Endothelial cell of umbilical vein (primary cell): ENCODE measurements around the gene CXXC4. TPM values are rescaled to one million over a fixed set of nuclear protein-coding genes. Genes with fewer than 3 reads are reported as not detected.

Experiments
- BruUV-seq: library from RNA; stranded (reverse); fragments of 400-500 nt; replicated peaks from 2 replicates; lab custom pipeline; 2021; lab: Mats Ljungman, UMichigan
- CTCF ChIA-PET: fragments of 300-600, 350-600 bp; sonication (Branson Sonifier 250); formaldehyde crosslinking; loops from one replicate; lab custom pipeline; 2021; ENCODE audit warnings: antibody characterized with exemption, inconsistent platforms; lab: Charles Lee
- POLR2A ChIA-PET: fragments of 300-600, 350-600 bp; sonication (Branson Sonifier 250); formaldehyde crosslinking; loops from one replicate; lab custom pipeline; 2021; ENCODE audit warnings: antibody characterized with exemption, inconsistent platforms; lab: Charles Lee
- DNase-seq: peaks from one replicate; pipeline ENCODE4 v3.0.0-alpha.2; 2011; ENCODE audit warnings: low read depth, low spot score
- FAIRE-seq: peaks from 2 replicates; lab custom pipeline; 2011; peaks lifted over from hg19 to GRCh38; lab: Jason Lieb, UNC
- H2AFZ ChIP-seq: 2 replicates; pipeline ENCODE4 v1.6.0; 2012; ENCODE audit warnings: low read depth, low read length, control low read depth, inconsistent platforms
- H3K27ac ChIP-seq: 2 replicates; pipeline ENCODE4 v1.5.1; 2011; ENCODE audit warnings: low read depth, mild to moderate bottlenecking, control low read depth, low read length, moderate library complexity; ENCODE audit not compliant: insufficient read depth
- H3K27me3 ChIP-seq, 2 experiments: 2 replicates each; pipeline versions ENCODE4 v1.6.0 to v1.6.1; 2011; ENCODE audit warnings: low read length in 2 of 2, mixed read lengths in 1 of 2; ENCODE audit not compliant: control insufficient read depth in 2 of 2, insufficient read depth in 2 of 2
- H3K36me3 ChIP-seq, 2 experiments: 2 replicates in 1 of 2; 3 replicates in 1 of 2; pipeline ENCODE4 v1.5.1; 2011; ENCODE audit warnings: low read length in 2 of 2, mild to moderate bottlenecking in 1 of 2, moderate library complexity in 1 of 2; ENCODE audit not compliant: control insufficient read depth in 2 of 2, insufficient read depth in 2 of 2; ENCODE audit errors: extremely low read depth in 1 of 2
- H3K4me1 ChIP-seq: 3 replicates; pipeline ENCODE4 v1.5.1; 2011; ENCODE audit warnings: mild to moderate bottlenecking, low read length; ENCODE audit not compliant: control insufficient read depth, insufficient read depth; ENCODE audit errors: extremely low read depth
- H3K4me2 ChIP-seq: 2 replicates; pipeline ENCODE4 v1.6.1; 2011; ENCODE audit warnings: low read length, control low read depth, mixed read lengths; ENCODE audit not compliant: insufficient read depth
- H3K4me3 ChIP-seq, 3 experiments: fragments of 200-600 bp in 1 of 3; sonication (generic), shearing (Covaris generic) in 1 of 3; replicated peaks in 1 of 3; 2 replicates each; pipeline ENCODE4 v1.5.1; 2011 to 2016; ENCODE audit warnings: control low read depth in 3 of 3, low read length in 3 of 3, mild to moderate bottlenecking in 2 of 3, inconsistent platforms in 1 of 3, low read depth in 1 of 3, moderate library complexity in 1 of 3; ENCODE audit not compliant: insufficient read depth in 1 of 3
- H3K79me2 ChIP-seq: 2 replicates; pipeline ENCODE4 v1.6.0; 2012; ENCODE audit warnings: low read length, inconsistent platforms; ENCODE audit not compliant: control insufficient read depth, insufficient read depth
- H3K9ac ChIP-seq: replicated peaks from 2 replicates; pipeline ENCODE3; 2011; ENCODE audit warnings: low read length, control low read depth; ENCODE audit not compliant: insufficient read depth; ENCODE audit errors: extremely low read depth
- H3K9me1 ChIP-seq: replicated peaks from 3 replicates; pipeline ENCODE4 v1.6.0; 2011; ENCODE audit warnings: mild to moderate bottlenecking, low read length; ENCODE audit not compliant: control insufficient read depth, insufficient read depth; ENCODE audit errors: extremely low read depth
- H3K9me3 ChIP-seq: replicated peaks from 2 replicates; pipeline ENCODE4 v1.5.1; 2012; ENCODE audit warnings: low read length, inconsistent platforms; ENCODE audit not compliant: control insufficient read depth, insufficient read depth
- H4K20me1 ChIP-seq: replicated peaks from 2 replicates; pipeline ENCODE3; 2011; ENCODE audit warnings: mild to moderate bottlenecking, low read length; ENCODE audit not compliant: control insufficient read depth, insufficient read depth; ENCODE audit errors: extremely low read depth
- EZH2 ChIP-seq: IDR thresholded peaks from 2 replicates; pipeline ENCODE4 v1.6.1; 2012; ENCODE audit warnings: borderline replicate concordance, low read depth, mild to moderate bottlenecking, moderate library complexity, low read length, inconsistent platforms; ENCODE audit not compliant: severe bottlenecking
- FOS ChIP-seq: IDR thresholded peaks from 2 replicates; pipeline ENCODE4 v1.6.1; 2011; ENCODE audit warnings: mild to moderate bottlenecking, low read length, moderate library complexity, borderline replicate concordance; ENCODE audit not compliant: insufficient read depth
- GATA2 ChIP-seq: IDR thresholded peaks from 2 replicates; pipeline ENCODE4 v1.7.0; 2011; ENCODE audit warnings: low read depth, mild to moderate bottlenecking, moderate library complexity, mixed read lengths, low read length; ENCODE audit not compliant: insufficient read length, insufficient read depth
- JUN ChIP-seq: IDR thresholded peaks from 2 replicates; pipeline ENCODE4 v1.6.1; 2011; ENCODE audit warnings: borderline replicate concordance, low read depth; ENCODE audit not compliant: insufficient read length, insufficient read depth
- MYC ChIP-seq: IDR thresholded peaks from one replicate; pipeline ENCODE4 v1.6.1; 2011; ENCODE audit warnings: mild to moderate bottlenecking, low read depth, low read length
- POLR2A ChIP-seq: IDR thresholded peaks from 2 replicates; pipeline ENCODE4 v1.6.1; 2012; ENCODE audit warnings: low read depth, mild to moderate bottlenecking, control low read depth, low read length
- dilution Hi-C: fragments of 300-500 bp; cut with MboI; formaldehyde crosslinking; loops from one replicate; pipeline ENCODE4 v1.15.0; 2019; ENCODE audit warnings: low sequenced_read_pairs; ENCODE audit not compliant: extremely low pct_ligation_motif_present
- intact Hi-C: fragments of 100-400 bp; cut with micrococcal nuclease; formaldehyde crosslinking; loops from one replicate; pipeline ENCODE4 v1.10.0; 2022
- polyA plus RNA-seq, 4 experiments: library from polyadenylated mRNA; depleted of rRNA in 3 of 4; stranded (reverse) in 3 of 4; unstranded in 1 of 4; fragments of >200 nt; gene quantifications; 2 replicates each; pipeline versions ENCODE4 v1.2.1 to v1.2.3, GENCODE V29; 2011 to 2012; ENCODE audit warnings: missing spikeins in 1 of 4
- total RNA-seq: library from RNA; stranded (reverse); gene quantifications from 2 replicates; pipeline ENCODE4 v1.2.3, GENCODE V29; 2021
- TF ChIP-seq, protein P1 (sequence below): IDR thresholded peaks from 2 replicates; pipeline ENCODE4 v1.6.1; 2011; ENCODE audit not compliant: insufficient read depth, insufficient read length
- TF ChIP-seq, protein P2 (sequence below), 2 donors: IDR thresholded peaks; 1 replicate in 1 of 2; 2 replicates in 1 of 2; pipeline ENCODE4 v1.5.1; 2011; ENCODE audit warnings: low read length in 2 of 2, mild to moderate bottlenecking in 2 of 2, moderate library complexity in 2 of 2, control low read depth in 1 of 2, inconsistent platforms in 1 of 2, low read depth in 1 of 2; ENCODE audit not compliant: insufficient read depth in 1 of 2; ENCODE audit errors: extremely low read depth in 1 of 2

The CXXC4 gene
- total and polyA plus RNA-seq, 2 donors (not counting 3 experiments of a cell fraction or from before 2014, with no cell fraction given): not detected

DNA sequence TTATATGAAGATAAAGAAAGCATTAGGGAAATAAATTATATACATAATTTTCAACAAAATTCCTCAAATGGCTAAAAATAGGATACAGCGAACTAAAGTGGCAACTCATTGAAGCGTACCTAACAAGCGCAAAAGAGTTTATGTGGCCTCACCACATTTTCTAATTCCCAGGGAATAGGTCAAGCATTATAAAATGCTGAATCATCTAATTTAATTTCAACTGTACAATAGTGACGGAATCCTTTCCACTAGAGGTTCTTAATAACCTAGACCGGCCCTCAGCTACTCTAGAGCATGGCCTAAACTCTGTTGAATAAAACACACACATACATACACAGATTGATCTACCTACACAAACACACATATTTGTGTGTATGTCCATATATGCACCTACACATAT, 29.1 kb downstream of the CXXC4 start:
- H4K20me1 ChIP-seq: no peaks in the 10 kb centered on the region
- BruUV-seq: no TSS peak
- H3K4me3 ChIP-seq: no peak overlapping the region
- no peaks in the 10 kb centered on the region for H3K4me1 ChIP-seq
- no peak overlapping the region for H3K4me2 ChIP-seq
- H3K27me3 ChIP-seq: no peaks in the 10 kb centered on the region
- H3K9me3 ChIP-seq: no peaks in the 10 kb centered on the region
- H3K79me2 ChIP-seq: no peaks in the 10 kb centered on the region
- no peak overlapping the region for H3K9ac ChIP-seq
- no peak overlapping the region for H3K27ac ChIP-seq
- dilution Hi-C loops (no loop called here), intact Hi-C loops (no loop called here)
- FAIRE-seq (no peak), DNase-seq (no peak)
- CTCF ChIA-PET: no interaction called here
- POLR2A ChIA-PET: no interaction called here
- no peak overlapping the region for H2AFZ ChIP-seq
- no peaks in the 10 kb centered on the region for H3K36me3 ChIP-seq
- H3K9me1 ChIP-seq: no peaks in the 10 kb centered on the region
- TF ChIP-seq EZH2 (no peak), JUN (no peak), GATA2 (no peak), FOS (no peak), MYC (no peak), POLR2A (no peak)
- TF ChIP-seq, protein P1, sequence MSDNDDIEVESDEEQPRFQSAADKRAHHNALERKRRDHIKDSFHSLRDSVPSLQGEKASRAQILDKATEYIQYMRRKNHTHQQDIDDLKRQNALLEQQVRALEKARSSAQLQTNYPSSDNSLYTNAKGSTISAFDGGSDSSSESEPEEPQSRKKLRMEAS: no peak
- TF ChIP-seq, protein P2, sequence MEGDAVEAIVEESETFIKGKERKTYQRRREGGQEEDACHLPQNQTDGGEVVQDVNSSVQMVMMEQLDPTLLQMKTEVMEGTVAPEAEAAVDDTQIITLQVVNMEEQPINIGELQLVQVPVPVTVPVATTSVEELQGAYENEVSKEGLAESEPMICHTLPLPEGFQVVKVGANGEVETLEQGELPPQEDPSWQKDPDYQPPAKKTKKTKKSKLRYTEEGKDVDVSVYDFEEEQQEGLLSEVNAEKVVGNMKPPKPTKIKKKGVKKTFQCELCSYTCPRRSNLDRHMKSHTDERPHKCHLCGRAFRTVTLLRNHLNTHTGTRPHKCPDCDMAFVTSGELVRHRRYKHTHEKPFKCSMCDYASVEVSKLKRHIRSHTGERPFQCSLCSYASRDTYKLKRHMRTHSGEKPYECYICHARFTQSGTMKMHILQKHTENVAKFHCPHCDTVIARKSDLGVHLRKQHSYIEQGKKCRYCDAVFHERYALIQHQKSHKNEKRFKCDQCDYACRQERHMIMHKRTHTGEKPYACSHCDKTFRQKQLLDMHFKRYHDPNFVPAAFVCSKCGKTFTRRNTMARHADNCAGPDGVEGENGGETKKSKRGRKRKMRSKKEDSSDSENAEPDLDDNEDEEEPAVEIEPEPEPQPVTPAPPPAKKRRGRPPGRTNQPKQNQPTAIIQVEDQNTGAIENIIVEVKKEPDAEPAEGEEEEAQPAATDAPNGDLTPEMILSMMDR (IDR thresholded peaks at IDR 0.05; ENCODE audit: extremely low read depth in 1 of 2, insufficient read depth in 1 of 2, low read depth in 1 of 2, low read length in 2 of 2): no peak
